GM13976 (cell line): ENCODE measurements around the gene HLA-DOB.

Experiments used
- DNase-seq: peaks from one replicate; pipeline ENCODE4 v3.0.0; 2012; ENCODE audit warnings: low spot score
- in situ Hi-C: fragments of 300-500 bp; cut with MboI; formaldehyde crosslinking; loops from one replicate; pipeline ENCODE4 v1.12.0; 2022; ENCODE audit warnings: low sequenced_read_pairs, mixed read lengths, inconsistent platforms; ENCODE audit not compliant: unreplicated experiment
- TF ChIP-seq, protein P1 (sequence below): IDR thresholded peaks from 2 replicates; pipeline ENCODE4 v1.5.1; 2012; ENCODE audit warnings: borderline replicate concordance, mild to moderate bottlenecking; ENCODE audit not compliant: insufficient read depth; ENCODE audit errors: extremely low read depth, missing control alignments, control extremely low read depth

The HLA-DOB gene

GRCh38 chr6:32851025-32851424 is 34.2 kb upstream of the HLA-DOB start:
- TF ChIP-seq, protein P1, sequence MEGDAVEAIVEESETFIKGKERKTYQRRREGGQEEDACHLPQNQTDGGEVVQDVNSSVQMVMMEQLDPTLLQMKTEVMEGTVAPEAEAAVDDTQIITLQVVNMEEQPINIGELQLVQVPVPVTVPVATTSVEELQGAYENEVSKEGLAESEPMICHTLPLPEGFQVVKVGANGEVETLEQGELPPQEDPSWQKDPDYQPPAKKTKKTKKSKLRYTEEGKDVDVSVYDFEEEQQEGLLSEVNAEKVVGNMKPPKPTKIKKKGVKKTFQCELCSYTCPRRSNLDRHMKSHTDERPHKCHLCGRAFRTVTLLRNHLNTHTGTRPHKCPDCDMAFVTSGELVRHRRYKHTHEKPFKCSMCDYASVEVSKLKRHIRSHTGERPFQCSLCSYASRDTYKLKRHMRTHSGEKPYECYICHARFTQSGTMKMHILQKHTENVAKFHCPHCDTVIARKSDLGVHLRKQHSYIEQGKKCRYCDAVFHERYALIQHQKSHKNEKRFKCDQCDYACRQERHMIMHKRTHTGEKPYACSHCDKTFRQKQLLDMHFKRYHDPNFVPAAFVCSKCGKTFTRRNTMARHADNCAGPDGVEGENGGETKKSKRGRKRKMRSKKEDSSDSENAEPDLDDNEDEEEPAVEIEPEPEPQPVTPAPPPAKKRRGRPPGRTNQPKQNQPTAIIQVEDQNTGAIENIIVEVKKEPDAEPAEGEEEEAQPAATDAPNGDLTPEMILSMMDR: no peak
- no peak for DNase-seq
- in situ Hi-C loops: no loop called here

DNA sequence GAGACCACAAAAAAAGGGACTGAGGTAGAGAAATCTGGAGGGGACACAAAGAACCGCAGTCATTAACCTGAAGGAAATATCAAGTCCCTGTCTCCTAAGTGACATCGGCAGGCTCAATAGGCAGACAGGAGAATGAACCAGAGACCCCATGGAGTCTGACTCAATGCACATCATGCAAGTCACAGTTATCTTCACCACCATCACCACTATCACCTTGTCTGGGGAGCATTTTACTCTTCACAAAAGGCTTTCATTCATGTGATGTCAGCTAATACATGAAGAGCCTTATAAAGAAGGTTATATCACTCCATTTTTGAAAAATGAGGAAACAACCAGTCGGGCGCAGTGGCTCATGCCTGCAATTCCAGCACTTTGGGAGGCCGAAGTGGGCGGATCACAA is 32.3 kb upstream of the HLA-DOB start:
- no peak for DNase-seq
- in situ Hi-C loops: no loop called here
- TF ChIP-seq, protein P1: no peak

DNA sequence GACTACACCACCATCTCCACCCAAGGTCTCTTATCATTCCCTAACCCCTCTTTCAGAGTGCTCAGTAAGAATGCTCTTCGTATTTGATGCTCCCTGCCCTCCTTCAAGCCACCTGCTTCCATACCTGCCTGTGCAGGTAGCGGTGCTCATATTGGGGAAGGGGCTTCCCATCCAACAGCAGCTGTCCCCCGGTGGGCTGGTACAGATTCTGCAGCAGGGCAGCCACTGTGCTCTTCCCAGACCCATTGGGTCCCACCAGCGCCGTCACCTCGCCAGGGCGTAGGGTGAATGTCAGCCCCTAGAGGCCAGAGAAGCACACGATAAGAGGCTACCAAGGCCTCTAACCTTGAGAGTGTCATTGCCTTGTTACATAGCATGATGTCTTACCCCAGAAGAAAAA is 31.0 kb upstream of the HLA-DOB start:
- in situ Hi-C loops: no loop called here
- TF ChIP-seq, protein P1: no peak
- no peak for DNase-seq

DNA sequence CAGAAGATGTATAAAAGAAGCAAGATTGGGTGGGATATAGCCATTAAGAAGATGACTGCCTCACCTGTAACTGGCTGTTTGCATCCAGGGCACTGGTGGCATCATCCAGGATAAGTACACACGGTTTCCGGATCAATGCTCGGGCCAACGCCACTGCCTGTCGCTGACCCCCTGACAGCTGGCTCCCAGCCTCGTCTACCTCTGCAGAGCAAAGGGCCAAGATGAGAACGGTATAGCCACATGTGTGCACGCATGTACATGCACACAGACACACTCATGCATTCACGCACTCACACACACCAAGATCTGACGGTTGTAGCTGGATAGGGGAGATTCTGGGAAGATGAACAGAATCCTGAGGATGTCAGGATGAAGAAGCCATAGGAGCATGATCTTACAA is 30.2 kb upstream of the HLA-DOB start:
- in situ Hi-C loops: no loop called here
- DNase-seq: no peak
- TF ChIP-seq, protein P1: no peak

DNA sequence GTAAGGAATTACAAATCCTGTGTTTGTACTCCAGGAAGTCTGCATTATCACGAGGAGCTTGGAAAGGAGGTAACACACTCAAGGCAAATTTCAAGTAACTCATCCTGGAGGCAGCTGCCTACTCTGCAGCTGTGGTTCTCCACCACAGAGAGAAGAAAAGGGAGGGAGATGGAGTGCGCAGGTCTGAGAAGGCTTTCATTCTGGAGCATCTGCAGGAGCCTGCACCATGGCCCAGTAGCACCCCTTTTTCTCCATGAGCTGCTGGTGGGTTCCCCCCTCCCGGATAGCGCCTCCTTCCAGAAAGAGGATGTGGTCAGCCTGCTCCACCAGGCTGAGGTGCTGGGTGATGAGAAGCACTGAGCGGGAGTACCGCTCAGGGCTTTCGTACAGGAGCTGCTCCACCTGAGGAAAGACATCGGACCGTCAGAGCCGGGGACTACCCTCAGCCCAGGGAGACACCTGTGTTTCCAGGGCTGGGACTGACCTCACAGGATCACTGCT is 28.6 kb upstream of the HLA-DOB start:
- TF ChIP-seq, protein P1: no peak
- DNase-seq: peak; percentile 56
- in situ Hi-C loops: no loop called here

DNA sequence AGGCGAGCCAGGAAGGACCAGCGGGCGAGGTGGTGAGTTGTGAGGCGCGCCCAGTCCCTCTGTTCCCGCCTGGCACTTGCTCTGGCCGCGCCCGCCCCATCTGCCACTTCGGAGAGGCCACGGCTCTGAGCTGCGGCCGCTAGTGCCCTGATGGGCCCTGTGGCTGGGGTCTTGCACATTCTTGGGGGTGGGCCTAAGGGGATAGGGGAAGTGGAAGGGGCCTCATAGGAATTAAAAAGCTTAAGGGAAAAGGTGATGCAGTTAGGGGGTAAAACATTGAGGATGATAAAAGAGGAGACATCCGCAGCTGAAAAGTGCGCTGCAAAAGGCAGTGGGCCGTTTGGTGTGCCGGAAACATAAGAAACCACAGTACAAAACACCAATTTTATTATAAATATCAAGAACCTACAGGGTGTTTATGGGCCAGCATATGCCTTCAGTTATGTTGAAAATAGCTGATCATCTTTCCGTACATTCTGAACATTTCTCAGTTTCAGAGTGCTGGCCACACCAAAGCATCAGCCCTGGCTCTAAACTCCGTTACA is 28.1 kb upstream of the HLA-DOB start:
- TF ChIP-seq, protein P1: no peak
- in situ Hi-C loops: no loop called here

GRCh38 chr6:32843979-32844838 is 27.4 kb upstream of the HLA-DOB start, which contains the start of gene PSMB8:
TSS of gene PSMB8 (minus strand) at chr6:32844047. CDS start at chr6:32843996, 51 bp downstream.
- DNase-seq: peak; percentile 94
- TF ChIP-seq, protein P1: no peak
- in situ Hi-C loops: no loop called here

More for the DNA sequence above, 28.1 kb upstream of the HLA-DOB start:
- DNase-seq: no peak
